HG03442 (cell line): ENCODE data around the gene SPINT1.

ENCODE experiments used
- ATAC-seq: cut with Tn5 transposase; IDR thresholded peaks from one replicate; pipeline ENCODE4 v1.9.1; 2021; ENCODE audit warnings: mild to moderate bottlenecking, moderate library complexity; ENCODE audit not compliant: unreplicated experiment

Gene SPINT1, protein sequence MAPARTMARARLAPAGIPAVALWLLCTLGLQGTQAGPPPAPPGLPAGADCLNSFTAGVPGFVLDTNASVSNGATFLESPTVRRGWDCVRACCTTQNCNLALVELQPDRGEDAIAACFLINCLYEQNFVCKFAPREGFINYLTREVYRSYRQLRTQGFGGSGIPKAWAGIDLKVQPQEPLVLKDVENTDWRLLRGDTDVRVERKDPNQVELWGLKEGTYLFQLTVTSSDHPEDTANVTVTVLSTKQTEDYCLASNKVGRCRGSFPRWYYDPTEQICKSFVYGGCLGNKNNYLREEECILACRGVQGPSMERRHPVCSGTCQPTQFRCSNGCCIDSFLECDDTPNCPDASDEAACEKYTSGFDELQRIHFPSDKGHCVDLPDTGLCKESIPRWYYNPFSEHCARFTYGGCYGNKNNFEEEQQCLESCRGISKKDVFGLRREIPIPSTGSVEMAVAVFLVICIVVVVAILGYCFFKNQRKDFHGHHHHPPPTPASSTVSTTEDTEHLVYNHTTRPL

DNA sequence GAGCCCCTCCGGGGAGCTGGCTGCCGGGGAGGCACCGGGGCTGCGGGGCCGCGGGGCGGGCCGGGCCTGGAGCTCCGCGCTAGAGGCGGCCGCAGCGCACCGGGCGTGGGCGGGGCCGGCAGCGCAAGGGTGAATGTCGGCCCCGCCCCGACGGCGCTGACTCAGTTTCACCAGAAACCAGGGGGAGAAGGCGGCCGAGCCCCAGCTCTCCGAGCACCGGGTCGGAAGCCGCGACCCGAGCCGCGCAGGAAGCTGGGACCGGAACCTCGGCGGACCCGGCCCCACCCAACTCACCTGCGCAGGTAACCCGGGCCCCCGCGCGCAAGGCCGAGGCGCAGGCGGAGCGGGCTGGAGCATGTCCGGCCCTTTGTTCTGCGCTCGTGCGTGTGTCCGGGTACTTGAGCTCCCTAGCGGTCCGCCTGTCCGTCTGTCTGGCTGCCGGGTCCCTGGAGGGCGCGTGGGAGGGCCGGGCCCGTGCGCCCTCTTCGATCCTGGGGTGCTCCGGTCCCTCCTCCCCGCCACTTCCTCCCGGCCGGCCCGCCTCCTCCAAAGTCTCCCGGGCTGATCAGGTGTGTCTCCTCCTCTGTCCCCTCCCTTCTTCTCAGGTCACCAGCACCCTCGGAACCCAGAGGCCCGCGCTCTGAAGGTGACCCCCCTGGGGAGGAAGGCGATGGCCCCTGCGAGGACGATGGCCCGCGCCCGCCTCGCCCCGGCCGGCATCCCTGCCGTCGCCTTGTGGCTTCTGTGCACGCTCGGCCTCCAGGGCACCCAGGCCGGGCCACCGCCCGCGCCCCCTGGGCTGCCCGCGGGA is at the start of gene SPINT1:
Gene SPINT1 (plus strand): TSS at position 164 of the 811 bp plus-strand sequence. CDS start 507 bp downstream, at position 671.
- no peak for ATAC-seq

DNA sequence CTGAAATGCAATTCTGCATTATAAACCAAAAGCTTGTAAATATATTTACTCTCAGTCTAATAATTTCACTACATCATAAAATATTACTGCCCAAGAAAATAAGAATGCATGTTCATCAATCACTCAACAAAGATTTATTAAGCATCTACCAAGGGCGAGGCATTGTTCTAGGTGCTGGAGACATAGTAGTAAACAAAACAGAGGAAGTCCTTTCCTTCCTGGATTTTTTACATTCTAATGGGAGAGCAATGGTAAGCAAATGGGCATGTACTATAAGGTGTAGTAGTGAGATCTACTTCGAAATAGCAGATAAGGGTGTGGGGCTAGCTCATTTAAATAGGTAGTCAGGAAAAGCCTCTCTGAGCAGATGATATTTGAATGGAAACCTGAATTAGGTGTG is 47.8 kb upstream of the SPINT1 start:
- no peak for ATAC-seq

DNA sequence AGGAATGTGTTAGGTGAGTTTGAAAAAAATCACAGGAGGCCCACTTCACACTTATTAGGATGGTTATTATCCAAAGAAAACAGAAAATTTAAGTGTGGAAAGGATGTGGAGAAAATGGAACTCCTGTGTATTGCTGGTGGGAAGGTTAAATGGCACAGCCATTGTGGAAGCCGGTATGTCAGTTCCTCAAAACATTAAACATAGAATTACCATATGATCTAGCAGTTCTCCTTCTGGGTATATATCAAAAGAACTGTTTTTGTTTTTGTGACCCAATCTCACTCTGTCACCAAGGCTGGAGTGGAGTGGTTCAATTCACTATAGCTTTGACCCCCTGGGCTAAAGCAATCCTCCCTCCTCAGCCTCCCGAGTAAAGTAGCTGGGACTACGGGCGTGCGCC is 47.3 kb upstream of the SPINT1 start:
- no peak for ATAC-seq

DNA sequence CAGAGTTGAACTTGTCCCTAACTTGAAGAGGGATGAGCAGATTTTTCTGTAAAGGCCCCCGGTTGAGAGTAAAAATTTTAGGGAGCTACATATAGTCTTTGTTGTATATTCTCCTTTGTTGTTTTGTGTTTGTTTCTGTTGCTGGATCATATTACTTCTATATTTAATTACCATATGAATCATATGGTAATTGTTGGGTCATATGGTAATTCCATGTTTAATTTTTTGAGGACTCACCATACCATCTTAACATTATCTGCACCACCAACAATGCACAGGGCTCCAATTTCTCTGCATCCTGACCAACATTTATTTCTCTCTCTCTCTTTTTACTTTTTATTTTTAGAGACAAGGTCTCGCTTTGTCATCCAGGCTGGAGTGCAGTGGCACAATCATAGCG is 44.3 kb upstream of the SPINT1 start:
- no peak for ATAC-seq

DNA sequence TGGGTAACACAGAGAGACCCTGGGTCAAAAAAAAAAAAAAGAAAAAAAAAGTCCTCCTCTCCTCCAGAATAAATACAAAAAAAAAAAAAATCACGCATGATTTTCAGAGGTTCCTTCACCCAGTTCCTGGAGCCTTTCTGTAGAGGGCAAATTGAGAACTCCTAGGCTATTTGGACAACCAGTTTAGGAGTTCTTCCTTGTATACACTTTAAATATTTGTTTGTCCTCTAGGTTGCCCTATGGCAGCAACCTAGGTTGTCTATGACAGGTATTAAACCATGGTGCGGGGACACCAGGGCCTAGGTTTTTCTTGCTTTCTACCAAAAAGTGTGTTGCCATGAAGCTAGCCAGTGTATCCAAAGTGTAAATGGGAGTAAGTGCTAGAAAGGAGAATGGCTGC is 40.8 kb upstream of the SPINT1 start:
- no peak for ATAC-seq

DNA sequence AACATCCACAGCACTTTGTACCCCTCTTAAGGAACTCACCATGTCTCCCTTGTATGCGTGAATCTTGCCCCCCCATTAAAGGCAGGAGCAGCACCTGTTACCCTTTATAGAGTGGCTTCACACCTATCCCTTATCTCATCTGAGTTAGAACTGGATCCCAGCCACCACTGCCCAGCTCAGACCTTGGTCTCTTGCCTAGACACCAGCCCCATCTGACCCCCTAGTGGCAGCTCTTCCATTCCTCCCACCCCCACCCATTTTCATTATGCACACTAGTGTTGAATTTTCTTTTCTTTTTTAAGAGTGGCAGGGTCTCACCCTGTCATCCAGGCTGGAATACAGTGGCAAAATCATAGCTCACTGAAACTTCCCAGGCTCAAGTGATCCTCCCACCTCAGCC is 40.2 kb upstream of the SPINT1 start:
- ATAC-seq = no peak

DNA sequence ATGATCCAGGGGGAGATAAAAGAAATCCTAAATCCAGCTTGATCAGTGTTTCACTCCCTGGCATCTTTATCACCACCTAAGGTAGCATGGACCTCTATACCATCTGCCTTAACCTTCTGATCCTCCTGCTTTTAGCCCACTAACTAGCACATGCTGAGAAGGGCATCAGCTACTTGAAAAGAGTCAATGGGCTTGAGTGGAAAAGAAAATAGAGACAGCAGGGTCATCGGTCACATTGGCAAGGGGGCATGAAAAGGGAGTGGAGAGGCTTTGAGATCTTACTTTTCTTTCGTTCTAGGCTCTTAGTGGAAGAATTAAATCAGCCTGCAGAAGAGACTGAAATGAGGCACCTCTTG is 37.2 kb upstream of the SPINT1 start:
- no peak for ATAC-seq

DNA sequence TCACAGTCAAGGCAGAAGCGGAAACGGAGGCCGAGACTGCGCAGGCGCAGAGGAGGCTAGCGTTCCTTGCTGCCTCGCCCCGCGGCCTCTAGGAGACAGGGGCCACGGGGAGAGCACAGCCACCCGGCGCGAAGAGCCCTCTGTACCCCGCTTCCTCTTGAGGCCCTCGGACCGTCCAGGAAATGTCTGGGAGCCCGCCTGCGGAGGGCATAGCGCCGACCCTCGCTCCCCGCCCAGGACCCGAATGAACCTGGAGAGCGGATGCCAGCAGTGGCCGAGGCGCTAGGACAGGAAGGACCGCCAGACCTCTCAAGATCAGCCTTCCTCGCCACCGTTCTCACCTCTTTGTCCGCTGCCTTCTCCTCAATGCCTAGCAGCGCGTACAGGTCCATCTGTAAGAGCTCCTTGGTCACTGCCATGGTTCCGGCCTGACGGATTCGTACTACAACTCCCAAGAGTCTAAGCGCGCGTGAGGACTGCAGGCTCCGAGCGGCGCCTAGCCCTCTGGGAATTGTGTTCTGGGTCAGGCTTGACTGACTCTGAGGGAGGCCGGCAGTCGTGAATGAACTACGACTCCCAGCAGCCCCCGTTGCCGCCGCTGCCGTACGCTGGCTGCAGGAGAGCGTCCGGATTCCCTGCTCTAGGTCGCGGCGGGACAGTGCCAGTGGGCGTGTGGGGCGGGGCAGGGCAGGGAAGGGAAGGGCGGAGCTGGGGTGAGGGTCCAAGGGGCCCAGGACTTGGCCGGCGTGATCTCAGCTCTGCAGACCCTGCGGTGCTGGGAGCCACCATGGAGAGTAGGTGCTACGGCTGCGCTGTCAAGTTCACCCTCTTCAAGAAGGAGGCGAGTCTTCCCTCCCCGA is 36.6 kb upstream of the SPINT1 start, which contains the start of the genes DNAJC17 and ZFYVE19:
Gene DNAJC17 (minus strand): TSS at position 446 of the 860 bp plus-strand sequence. CDS start 27 bp downstream, at position 419.
Gene ZFYVE19 (plus strand): TSS at position 62 of the 860 bp plus-strand sequence. CDS start 501 bp downstream, at position 563.
- ATAC-seq = peak; percentile 89

DNA sequence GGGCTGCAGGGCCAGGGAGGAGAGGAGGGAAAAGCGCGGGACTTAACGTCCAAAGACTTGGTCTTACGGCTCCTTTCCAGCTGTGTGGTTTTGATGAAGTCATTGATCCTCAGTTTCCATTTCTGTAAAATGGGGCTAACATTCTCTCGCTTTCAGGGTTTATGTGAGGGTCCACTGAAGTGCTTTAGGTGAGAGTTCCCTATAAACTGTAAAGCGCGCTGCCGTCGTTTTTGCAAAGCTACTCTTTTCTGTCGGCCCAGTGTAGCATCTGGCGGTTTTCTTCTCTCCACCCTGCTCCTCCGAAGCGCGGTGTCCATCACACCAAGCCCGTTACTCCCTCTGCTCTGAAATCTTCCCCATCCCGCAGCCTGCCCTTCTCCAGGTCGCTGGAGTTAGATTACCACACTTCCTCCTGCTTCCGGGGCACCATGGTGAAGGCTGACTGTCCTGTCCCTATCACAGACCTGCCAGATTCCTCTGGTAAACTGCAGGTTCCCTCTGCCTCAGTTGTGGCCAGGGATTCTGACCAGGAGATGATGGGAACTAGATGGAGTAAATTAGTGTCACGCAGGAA is 35.9 kb upstream of the SPINT1 start:
- ATAC-seq = no peak

DNA sequence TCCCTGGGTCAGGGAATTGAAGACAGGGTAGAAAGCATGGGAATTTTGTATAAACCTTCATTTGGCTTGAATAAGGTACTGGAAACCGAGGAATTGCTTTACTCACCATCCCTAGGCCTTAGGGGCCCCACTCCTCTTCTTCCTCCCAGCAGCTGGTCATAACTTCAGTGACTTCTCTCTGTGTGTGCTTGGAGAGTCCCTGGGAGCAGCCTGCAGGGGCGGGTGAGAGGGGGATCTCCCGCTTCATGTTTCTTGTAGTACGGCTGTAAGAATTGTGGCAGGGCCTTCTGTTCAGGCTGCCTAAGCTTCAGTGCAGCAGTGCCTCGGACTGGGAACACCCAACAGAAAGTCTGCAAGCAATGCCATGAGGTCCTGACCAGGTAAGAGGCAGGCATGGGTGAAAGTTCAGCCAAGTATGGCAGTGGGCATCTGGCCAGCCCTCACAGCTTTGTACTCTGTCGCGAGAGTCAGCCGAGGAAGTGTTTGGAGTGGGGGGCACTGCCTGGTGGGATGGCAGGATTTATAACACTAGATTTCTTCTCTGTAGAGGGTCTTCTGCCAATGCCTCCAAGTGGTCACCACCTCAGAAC is 34.9 kb upstream of the SPINT1 start:
- ATAC-seq = no peak

DNA sequence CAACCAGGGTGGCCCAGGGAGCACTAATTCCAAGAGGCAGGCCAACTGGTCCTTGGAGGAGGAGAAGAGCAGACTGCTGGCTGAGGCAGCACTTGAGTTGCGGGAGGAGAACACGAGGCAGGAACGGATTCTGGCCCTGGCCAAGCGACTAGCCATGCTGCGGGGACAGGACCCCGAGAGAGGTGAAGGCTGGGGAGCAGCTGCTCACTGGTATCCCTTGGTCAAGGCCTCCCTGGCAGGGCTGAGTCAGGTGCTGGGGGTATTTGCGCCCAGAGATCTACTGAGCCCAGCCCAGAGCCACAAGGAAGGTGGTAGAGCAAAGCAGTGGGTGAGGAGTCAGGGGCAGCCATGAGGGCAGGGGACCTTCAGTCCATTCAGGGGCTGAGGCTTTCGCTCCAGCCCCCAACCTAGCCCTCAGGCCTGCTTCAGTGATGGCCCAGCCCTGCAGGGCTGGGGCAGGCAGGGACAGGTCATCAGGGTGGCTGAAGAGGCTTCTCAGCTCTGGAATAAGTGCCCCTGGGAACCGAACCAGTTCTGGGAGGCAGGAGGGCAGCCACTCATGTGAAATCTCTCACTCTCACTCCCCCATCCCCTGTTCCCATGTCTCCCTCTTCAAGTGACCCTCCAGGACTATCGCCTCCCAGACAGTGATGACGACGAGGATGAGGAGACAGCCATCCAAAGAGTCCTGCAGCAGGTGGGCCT is 31.0 kb upstream of the SPINT1 start:
- no peak for ATAC-seq

DNA sequence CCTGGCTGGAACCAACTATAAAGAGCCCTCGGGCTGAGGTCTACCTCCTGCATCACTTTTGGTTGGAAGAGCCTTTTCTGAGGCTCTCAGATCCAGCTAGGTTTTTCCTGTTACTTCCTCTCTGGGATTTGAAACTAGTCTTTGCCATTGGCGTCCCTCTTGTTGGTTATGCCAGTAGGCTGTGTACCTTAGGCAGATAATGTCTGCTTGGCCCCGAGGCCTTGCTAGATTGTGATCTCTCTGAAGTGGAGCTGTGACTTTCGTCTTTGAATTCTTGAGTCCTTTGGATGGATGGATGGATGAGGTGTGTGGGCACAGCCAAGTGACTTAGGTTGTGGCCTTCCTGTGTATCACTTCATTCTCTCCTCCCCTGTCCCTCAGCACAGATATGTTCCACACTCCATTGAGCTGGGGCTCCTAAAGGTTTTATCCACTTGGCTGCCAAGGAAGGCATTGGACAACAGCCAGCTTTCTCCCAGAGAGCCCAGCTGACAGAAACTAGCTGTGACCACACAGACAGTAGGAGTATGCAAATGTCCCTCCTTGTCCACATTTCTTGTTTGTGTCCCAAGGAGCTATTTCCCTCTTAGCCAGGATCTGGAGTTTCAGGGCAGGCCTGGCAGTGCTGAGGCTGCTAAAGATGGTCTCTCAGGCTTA is 28.7 kb upstream of the SPINT1 start:
- no peak for ATAC-seq

DNA sequence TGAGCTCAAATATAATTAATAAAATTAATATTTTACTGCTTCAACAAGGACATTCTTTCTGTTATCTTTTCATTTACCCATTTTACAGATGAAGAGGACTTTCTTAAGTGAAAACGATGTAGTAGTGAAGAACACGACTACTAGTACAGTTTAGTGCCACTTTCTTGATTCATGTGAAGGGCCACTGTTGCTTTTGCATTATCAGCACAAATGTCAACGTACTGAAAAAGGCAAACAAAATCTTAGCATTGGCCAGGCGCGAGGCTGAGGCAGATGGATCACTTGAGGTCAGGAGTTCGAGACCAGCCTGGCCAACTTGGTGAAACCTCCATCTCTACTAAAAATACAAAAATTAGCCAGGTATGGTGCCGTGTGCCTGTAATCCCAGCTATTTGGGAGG is 24.8 kb upstream of the SPINT1 start:
- ATAC-seq = no peak

DNA sequence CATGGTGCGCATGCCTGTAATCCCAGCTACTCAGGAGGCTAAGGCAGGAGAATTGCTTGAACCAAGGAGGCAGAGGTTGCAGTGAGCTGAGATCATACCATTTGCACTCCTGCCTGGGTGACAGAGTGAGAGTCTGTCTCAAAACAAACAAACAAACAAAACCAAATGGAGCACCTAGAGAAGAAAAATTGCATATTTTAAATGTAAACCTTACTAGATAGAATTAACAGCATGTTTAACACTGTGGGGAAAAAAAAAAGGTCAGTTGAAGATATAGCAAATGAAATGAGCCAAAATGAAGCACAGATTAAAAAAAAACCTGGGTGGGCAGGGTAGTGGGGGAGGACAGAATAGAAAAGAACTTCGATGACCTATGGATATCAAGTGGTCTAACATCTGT is 22.7 kb upstream of the SPINT1 start:
- ATAC-seq = no peak

DNA sequence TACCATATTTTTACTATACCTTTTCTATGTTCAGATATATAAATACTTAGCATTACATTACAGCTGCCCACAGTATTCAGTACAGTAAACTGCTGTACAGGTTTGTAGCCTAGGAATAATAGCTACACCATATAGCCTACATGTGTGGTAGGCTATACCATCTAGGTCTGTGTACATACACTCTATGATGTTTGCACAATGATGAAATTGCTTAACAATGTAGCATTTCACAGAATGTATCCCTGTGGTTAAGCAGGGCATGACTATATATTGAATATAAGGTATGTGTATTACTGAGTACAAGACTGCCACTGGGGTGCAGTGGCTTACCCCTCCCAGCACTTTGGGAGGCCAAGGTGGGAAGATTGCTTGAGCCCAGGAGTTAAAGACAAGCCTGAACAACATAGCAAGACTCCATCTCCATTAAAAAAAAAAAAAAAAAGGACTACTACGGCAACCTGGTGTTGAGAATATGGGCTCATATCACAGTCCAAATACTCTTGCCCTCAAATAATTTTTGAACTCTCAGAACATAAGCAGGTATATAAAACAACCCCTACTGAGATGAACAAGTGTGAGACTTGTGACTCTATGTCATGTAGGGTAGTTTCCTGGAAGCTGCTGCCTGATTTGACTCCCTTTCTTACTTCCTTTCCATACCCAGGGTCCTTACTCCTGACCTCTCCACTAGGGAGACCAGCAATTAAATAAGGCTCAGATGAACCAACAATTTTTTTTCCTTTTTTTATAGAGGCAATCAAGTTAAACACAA is 20.1 kb upstream of the SPINT1 start:
- no peak for ATAC-seq

DNA sequence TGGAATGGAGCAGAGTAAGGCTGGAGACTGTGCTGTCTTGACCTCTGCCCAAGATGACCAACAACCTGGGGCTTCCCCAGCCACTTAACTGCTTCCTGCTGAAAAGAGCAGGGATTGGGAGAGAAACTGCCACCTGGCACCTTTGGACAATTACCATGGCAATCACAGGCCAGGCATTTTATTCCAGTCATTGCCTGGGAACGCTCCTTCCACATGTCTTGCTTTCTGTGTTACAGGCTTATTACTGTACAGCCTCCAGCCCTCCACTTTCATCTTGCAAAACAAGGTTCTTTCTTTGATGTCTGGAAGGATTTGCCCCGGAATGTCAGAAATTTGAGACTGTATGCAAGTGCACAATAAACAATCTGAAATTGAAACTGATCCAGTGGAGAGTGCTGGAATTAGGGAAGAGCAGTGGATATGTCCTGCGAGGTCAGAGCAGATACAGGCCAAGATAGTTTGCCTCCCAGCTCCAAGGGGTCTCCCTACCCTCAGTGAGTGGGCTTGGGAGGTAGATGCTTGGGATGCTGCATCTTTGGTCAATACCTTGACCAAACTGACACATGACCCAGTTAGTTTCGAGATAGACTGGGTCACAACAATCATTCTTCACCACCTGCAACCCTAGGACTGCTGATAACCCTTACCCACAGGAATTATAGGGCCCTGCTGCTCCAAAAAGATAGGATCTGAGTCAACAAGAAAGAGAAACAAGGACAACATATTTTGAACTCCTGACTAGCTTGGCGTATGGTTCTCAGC is 18.0 kb upstream of the SPINT1 start:
- ATAC-seq = no peak

DNA sequence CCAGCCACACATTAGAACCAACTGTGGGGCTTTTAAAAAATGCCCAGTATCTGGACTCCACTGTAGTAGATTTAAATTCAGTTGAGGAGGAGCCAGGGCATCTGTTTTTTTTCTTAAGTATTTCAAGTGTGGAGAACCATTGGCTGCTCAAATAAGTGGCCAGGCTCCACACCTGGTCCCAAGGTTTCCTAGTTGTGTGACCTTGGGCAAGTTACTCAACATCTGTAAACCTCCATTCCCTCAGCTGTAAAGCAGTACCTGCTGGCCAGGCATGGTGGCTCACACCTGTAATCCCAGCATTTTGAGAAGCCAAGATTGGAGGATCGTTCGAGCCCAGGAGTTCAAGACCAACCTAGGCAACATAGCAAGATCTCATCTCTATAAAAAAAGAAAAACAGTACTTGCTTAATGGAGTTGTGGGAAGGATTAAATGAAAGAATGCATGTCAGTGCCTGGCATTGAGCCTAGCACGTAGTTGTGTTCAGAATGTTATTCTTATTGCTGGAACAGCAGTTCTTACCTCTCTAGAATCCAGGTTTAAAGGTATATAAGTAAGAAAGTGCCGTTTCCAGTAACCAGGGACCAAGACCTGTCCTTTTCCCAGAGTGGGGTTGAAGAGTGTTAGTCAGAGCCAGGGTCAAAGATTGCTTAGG is 17.3 kb upstream of the SPINT1 start:
- no peak for ATAC-seq
